Measurements from ENCODE around the gene TMEM11. TPM values are rescaled to one million over a fixed set of nuclear protein-coding genes. Genes with fewer than 3 reads are reported as not detected.
"Not testable (repeated sequence)": the region's sequence is repeated elsewhere in the genome, so short reads cannot be mapped to it uniquely, and the experiment has no call there.

Gene TMEM11
- total RNA-seq, 2 experiments from 2014 or later: 21.4 to 23.7 TPM

- Mint-ChIP-seq H3K27me3 (no peaks in the 10 kb centered on the region), H3K27ac (no peak overlapping the region), H3K4me1 (no peaks in the 10 kb centered on the region), H3K36me3 (peaks cover 7% of the 10 kb centered on the region), H3K9me3 (peaks cover 2% of the 10 kb centered on the region), H3K4me3 (no peak overlapping the region)
- no peak for ATAC-seq (ENCODE audit: low read depth)
- no peak for DNase-seq
- POLR2A ChIA-PET: no interaction called here
Observed at GRCh38 chr17:21232033-21232749, 18.2 kb upstream of the TMEM11 start.

DNA sequence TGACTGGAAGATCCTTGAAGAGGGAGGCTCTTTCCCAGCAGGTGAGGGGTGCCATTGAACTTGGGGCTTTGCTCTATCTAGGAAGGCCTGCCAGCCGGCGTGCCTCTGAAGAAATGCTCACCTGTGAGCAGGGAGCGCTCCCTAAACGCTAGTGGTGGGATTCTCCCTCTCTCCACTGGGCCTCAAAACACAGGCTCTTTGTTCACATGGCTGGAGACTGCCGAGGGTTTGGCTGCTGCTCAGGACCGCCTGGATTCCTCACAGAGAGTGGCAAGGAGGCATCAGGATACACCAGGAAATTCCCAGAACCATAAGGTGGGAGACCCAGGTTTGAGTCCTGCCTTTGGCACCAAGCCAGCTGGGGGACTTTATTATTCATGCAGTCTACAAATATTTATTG lies 17.6 kb upstream of the TMEM11 start:
- H3K4me1 Mint-ChIP-seq: no peaks in the 10 kb centered on the region
- no peak overlapping the region for H3K4me3 Mint-ChIP-seq
- no peaks in the 10 kb centered on the region for H3K27me3 Mint-ChIP-seq
- no peak for DNase-seq
- H3K27ac Mint-ChIP-seq: no peak overlapping the region
- no peak for ATAC-seq (ENCODE audit: low read depth)
- POLR2A ChIA-PET: no interaction called here
- peaks cover 7% of the 10 kb centered on the region for H3K36me3 Mint-ChIP-seq
- H3K9me3 Mint-ChIP-seq: peaks cover 2% of the 10 kb centered on the region

GRCh38 chr17:21228845-21229244 lies 14.9 kb upstream of the TMEM11 start:
- Mint-ChIP-seq H3K27me3 (no peaks in the 10 kb centered on the region), H3K4me1 (no peaks in the 10 kb centered on the region), H3K9me3 (no peaks in the 10 kb centered on the region), H3K36me3 (peaks cover 7% of the 10 kb centered on the region), H3K4me3 (no peak overlapping the region), H3K27ac (no peak overlapping the region)
- ATAC-seq (ENCODE audit: low read depth): no peak
- no peak for DNase-seq
- POLR2A ChIA-PET: no interaction called here

- Mint-ChIP-seq H3K4me3 (no peak overlapping the region), H3K27me3 (no peaks in the 10 kb centered on the region), H3K4me1 (no peaks in the 10 kb centered on the region), H3K36me3 (peaks cover 7% of the 10 kb centered on the region), H3K9me3 (no peaks in the 10 kb centered on the region), H3K27ac (no peak overlapping the region)
- ATAC-seq (ENCODE audit: low read depth) (no peak), DNase-seq (no peak)
- POLR2A ChIA-PET: no interaction called here
Observed at GRCh38 chr17:21228111-21228510, 14.2 kb upstream of the TMEM11 start.

DNA sequence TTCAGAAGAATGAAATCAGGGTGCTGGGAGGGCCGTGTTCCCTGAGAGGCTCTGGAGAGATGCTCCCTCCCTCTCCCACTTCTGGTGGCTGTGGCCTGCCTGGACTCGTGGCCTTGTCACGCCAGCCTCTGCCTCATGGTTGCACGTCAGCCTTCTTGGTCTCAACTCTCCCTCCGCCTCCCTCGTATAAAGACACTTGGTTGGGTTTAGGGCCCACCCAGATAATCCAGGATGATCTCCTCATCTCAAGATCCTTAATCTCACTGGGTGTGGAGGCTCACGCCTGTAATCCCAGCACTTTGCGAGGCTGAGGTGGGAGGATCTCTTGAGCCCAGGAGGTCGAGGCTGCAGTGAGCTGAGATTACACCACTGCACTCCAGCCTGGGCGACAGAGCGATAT lies 13.3 kb upstream of the TMEM11 start:
- not testable (repeated sequence) for H3K9me3 Mint-ChIP-seq

GRCh38 chr17:21223086-21223485 lies 9.1 kb upstream of the TMEM11 start:
- H3K4me3 Mint-ChIP-seq: no peak overlapping the region
- peaks cover 13% of the 10 kb centered on the region for H3K36me3 Mint-ChIP-seq
- H3K4me1 Mint-ChIP-seq: peaks cover 2% of the 10 kb centered on the region
- POLR2A ChIA-PET: no interaction called here
- ATAC-seq (ENCODE audit: low read depth): no peak
- DNase-seq: no peak
- no peaks in the 10 kb centered on the region for H3K9me3 Mint-ChIP-seq
- H3K27ac Mint-ChIP-seq: no peak overlapping the region
- H3K27me3 Mint-ChIP-seq: no peaks in the 10 kb centered on the region

More for the DNA sequence above, 13.3 kb upstream of the TMEM11 start:
- H3K36me3 Mint-ChIP-seq; H3K4me3 Mint-ChIP-seq; POLR2A ChIA-PET; H3K27me3 Mint-ChIP-seq; H3K27ac Mint-ChIP-seq; DNase-seq; ATAC-seq (ENCODE audit: low read depth); H3K4me1 Mint-ChIP-seq: not testable (repeated sequence)

DNA sequence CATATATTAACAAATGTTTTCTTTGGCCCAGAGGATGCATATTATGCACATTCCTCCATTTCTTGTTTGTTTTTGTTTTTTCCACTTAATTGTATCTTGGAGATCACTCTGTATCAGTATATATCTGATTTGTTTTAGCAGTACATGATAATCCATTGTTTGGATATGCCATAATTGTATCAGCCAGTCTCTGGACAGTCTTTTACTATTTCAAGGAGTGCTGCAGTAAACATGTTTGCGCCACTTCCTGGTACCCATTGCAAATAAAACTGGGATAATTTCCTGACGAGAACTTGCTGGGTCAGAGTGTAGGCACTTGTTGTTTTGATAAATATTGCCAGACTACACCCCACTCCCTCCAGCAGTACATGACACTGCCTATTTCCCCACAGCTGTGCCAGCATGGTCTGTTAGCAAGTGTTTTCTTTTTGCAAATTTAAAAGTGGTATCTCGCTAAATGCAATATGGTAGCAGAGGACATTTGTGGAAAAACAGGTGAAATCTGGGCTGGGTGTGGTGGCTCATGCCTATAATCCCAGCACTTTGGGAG lies 4.9 kb upstream of the TMEM11 start:
- no peak for ATAC-seq (ENCODE audit: low read depth)
- POLR2A ChIA-PET: no interaction called here
- Mint-ChIP-seq H3K27me3 (no peaks in the 10 kb centered on the region), H3K4me3 (no peak overlapping the region), H3K36me3 (peaks cover 15% of the 10 kb centered on the region), H3K4me1 (peaks cover 18% of the 10 kb centered on the region), H3K27ac (peak overlapping the region; percentile 22), H3K9me3 (no peaks in the 10 kb centered on the region)
- DNase-seq: no peak

- DNase-seq (no peak), ATAC-seq (ENCODE audit: low read depth) (no peak)
- POLR2A ChIA-PET: no interaction called here
- Mint-ChIP-seq H3K4me3 (no peak overlapping the region), H3K27me3 (no peaks in the 10 kb centered on the region), H3K4me1 (peaks cover 22% of the 10 kb centered on the region), H3K9me3 (no peaks in the 10 kb centered on the region), H3K27ac (no peak overlapping the region), H3K36me3 (peaks cover 15% of the 10 kb centered on the region)
Observed at GRCh38 chr17:21218101-21218500, 4.1 kb upstream of the TMEM11 start.

GRCh38 chr17:21217346-21217745 lies 3.4 kb upstream of the TMEM11 start:
- Mint-ChIP-seq H3K27ac (no peak overlapping the region), H3K4me3 (no peak overlapping the region), H3K9me3 (no peaks in the 10 kb centered on the region), H3K27me3 (no peaks in the 10 kb centered on the region), H3K4me1 (peaks cover 28% of the 10 kb centered on the region), H3K36me3 (peaks cover 14% of the 10 kb centered on the region)
- ATAC-seq (ENCODE audit: low read depth): no peak
- POLR2A ChIA-PET: no interaction called here
- DNase-seq: no peak

DNA sequence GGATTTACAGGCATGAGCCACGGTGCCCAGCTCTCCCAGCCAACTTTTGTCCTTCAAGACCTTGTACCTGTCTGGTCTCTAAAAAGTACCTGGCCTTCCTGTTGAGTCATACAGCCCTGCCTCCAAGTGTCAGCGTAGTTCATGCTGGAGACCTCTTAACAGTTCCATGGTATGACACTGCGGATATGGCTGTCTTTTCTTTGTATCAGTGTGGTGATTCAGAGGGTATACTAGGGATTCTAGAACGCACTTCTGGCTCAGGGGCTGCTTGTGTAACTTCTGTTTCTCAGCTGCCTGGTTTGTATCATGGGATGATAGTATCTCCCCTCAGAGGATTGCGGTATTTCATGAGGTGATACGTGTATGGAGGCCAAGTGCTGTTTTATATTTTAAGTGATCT lies 2.0 kb upstream of the TMEM11 start:
- H3K36me3 Mint-ChIP-seq: peaks cover 10% of the 10 kb centered on the region
- H3K4me1 Mint-ChIP-seq: peaks cover 36% of the 10 kb centered on the region
- no peaks in the 10 kb centered on the region for H3K27me3 Mint-ChIP-seq
- POLR2A ChIA-PET: interaction anchor here (1.6 kb wide), 1 partner anchor 173 kb away, joined by 3 read pairs; the partner anchor contains the start of gene USP22
- no peaks in the 10 kb centered on the region for H3K9me3 Mint-ChIP-seq
- DNase-seq (no peak), ATAC-seq (ENCODE audit: low read depth) (no peak)
- H3K27ac Mint-ChIP-seq: peak overlapping the region; percentile 94
- H3K4me3 Mint-ChIP-seq: peak overlapping the region; percentile 96

DNA sequence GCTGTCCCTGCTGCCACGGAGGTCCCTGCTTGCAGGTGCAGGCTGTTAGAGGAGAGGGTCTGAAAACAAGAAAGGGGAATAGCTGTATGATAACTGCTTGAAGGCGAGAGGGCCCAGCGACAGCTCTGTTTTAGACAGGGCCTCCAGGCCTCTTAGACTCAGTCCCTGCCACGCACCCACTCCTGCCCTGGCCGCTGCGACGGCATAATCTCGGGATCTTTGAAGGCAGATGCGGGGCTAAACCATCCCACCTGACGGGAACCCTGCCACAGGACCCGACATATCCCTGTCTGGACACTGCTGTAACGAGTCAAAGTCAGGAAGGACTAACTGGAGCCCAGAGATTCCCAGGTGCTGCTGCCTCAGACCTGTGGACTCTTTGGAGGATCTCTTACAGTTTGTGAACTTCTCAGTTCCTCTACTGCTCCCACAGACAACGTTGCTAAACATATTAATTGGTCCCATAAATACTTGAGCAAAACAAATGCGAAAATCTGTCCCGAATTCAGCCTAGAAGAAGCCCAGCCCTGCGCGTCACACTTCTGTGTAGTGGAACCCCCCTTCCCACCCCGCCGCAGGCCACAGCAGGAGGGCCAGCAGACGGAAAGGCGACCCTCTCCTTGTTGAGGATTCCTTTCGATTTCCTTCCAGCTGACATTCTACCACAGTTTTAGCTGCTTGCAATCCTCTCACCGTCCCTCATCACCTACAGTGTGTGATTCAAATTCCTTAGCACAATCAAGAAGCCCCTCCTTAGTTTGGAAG lies 998 bp upstream of the TMEM11 start:
- peak overlapping the region; percentile 96 for H3K4me3 Mint-ChIP-seq
- H3K27ac Mint-ChIP-seq: peak overlapping the region; percentile 94

GRCh38 chr17:21213638-21214014 lies 335 bp downstream of the TMEM11 start:
- no peaks in the 10 kb centered on the region for H3K27me3 Mint-ChIP-seq
- no peaks in the 10 kb centered on the region for H3K9me3 Mint-ChIP-seq
- peak overlapping the region; percentile 94 for H3K27ac Mint-ChIP-seq

More for the DNA sequence above, 998 bp upstream of the TMEM11 start:
- H3K4me1 Mint-ChIP-seq: peaks cover 39% of the 10 kb centered on the region
- no peaks in the 10 kb centered on the region for H3K27me3 Mint-ChIP-seq
- DNase-seq (peak; percentile 36), ATAC-seq (ENCODE audit: low read depth) (no peak)
- POLR2A ChIA-PET: interaction anchor here (0.6 to 2.4 kb wide), 5 partner anchors 17 to 172 kb away, joined by 3 to 15 read pairs (median 3); partner anchors contain the start of genes DHRS7B and USP22
- H3K9me3 Mint-ChIP-seq: no peaks in the 10 kb centered on the region
- H3K36me3 Mint-ChIP-seq: peaks cover 10% of the 10 kb centered on the region

DNA sequence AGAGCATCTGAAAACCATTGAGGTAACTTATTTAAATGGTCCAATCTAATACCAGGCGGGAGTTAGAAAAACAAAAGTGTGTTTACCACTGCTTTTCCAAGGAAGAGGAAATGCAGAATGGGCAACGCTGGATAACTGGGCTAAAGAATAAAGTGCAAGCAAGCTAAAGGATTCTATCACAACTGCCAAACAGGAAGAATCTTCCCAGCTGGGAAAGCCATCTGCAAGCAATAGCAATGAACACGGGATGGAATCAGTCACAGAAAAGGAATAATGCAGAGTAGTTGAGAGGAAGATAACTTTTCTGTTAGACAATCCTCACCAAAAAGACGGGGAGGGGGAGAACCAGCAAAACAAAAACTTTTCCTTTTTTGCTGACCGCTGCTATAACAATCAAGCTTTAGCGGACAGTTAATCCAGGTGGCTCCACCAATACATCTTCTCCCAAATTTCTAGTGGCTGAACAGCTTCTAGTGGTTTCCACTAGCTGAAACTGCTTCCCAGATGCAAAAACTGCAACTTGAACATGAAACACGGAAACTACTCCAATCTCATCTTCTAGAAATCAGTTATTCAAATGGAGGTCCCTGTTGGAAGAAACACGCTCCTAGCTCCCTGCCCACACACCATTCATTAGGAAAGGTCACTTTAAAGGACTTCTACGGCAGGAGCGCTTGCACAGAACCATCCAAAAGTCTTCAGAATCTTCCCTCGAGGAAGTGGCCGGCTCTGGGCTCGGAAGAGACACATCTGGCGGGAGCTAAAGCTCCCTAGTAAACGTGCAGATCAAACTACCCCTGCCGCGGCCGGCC lies 929 bp downstream of the TMEM11 start:
- no peak for DNase-seq
- Mint-ChIP-seq H3K27ac (peak overlapping the region; percentile 94), H3K36me3 (peaks cover 8% of the 10 kb centered on the region), H3K4me3 (peak overlapping the region; percentile 96), H3K4me1 (peaks cover 38% of the 10 kb centered on the region), H3K9me3 (no peaks in the 10 kb centered on the region), H3K27me3 (no peaks in the 10 kb centered on the region)
- POLR2A ChIA-PET: interaction anchor here (0.5 to 2.4 kb wide), 11 partner anchors 9 to 601 kb away, joined by 3 to 15 read pairs (median 4); partner anchors contain the start of genes DHRS7B and USP22
- ATAC-seq (ENCODE audit: low read depth): no peak

More at GRCh38 chr17:21213638-21214014, 335 bp downstream of the TMEM11 start:
- POLR2A ChIA-PET: interaction anchor here (0.5 to 2.4 kb wide), 11 partner anchors 10 to 601 kb away, joined by 3 to 15 read pairs (median 4); partner anchors contain the start of genes DHRS7B and USP22
- H3K4me1 Mint-ChIP-seq: peaks cover 39% of the 10 kb centered on the region
- DNase-seq (no peak), ATAC-seq (ENCODE audit: low read depth) (peak; percentile 10)
- H3K4me3 Mint-ChIP-seq: peak overlapping the region; percentile 96
- peaks cover 8% of the 10 kb centered on the region for H3K36me3 Mint-ChIP-seq
